ENCODE results near the gene TMEM229B.

GRCh38 chr14:67449096-67449495 lies 39.4 kb downstream of the TMEM229B start:
- no peak for TF ChIP-seq POLR2A (IDR thresholded peaks at IDR 0.05; ENCODE audit: low read depth, low read length)
- no peak for TF ChIP-seq TAF1 (IDR thresholded peaks at IDR 0.05; ENCODE audit: low read depth, low read length)
- TF ChIP-seq POLR2AphosphoS5 (IDR thresholded peaks at IDR 0.05; ENCODE audit: low read depth, low read length), result no peak
- no peak for TF ChIP-seq SPI1 (IDR thresholded peaks at IDR 0.05; ENCODE audit: low read depth, low read length)
